GM12878 (cell line): ENCODE results near the gene ARHGAP15. TPM values are rescaled to one million over a fixed set of nuclear protein-coding genes. Genes with fewer than 3 reads are reported as not detected.

ENCODE experiments used
- ATAC-seq: fragments of 200-7000 bp; cut with Tn5 transposase; 3 replicates; pipeline ENCODE4 v1.9.1; 2020; ENCODE audit warnings: mild to moderate bottlenecking, moderate library complexity
- BruUV-seq: library from RNA; stranded (reverse); fragments of 400-500 nt; replicated peaks from 2 replicates; lab custom pipeline; 2021; lab: Mats Ljungman, UMichigan
- CTCF ChIA-PET: fragments of 300-600 bp; sonication (Branson Sonifier 250); formaldehyde crosslinking; extraction: SDS; loops from one replicate; lab custom pipeline; 2021; ENCODE audit warnings: inconsistent platforms; lab: Yijun Ruan, JAX
- POLR2A ChIA-PET: fragments of 350-600 bp; formaldehyde crosslinking; extraction: SDS; loops from one replicate; lab custom pipeline; 2021; ENCODE audit warnings: inconsistent platforms; lab: Charles Lee
- RAD21 ChIA-PET: fragments of 300-600 bp; sonication (Branson Sonifier 250); formaldehyde crosslinking; loops from one replicate; lab custom pipeline; 2023; ENCODE audit warnings: antibody characterized with exemption; ENCODE audit not compliant: unreplicated experiment; lab: Charles Lee
- SMC1A ChIA-PET: fragments of 300-600 bp; sonication (Branson Sonifier 250); formaldehyde crosslinking; loops from one replicate; lab custom pipeline; 2023; ENCODE audit not compliant: unreplicated experiment, uncharacterized antibody; lab: Charles Lee
- DNase-seq: peaks from one replicate; pipeline ENCODE4 v3.0.0-alpha.2; 2011; ENCODE audit warnings: low read depth, low spot score
- FAIRE-seq: peaks from 3 replicates; lab custom pipeline; 2011; peaks lifted over from hg19 to GRCh38; lab: Jason Lieb, UNC
- H2AFZ ChIP-seq: 2 replicates; pipeline ENCODE4 v1.6.0; 2011; ENCODE audit warnings: low read depth, low read length, control low read depth; ENCODE audit not compliant: control insufficient read depth
- H3K27ac ChIP-seq: 2 replicates; pipeline ENCODE4 v1.5.1; 2011; ENCODE audit warnings: control low read depth; ENCODE audit not compliant: control insufficient read depth, insufficient read depth
- H3K27me3 ChIP-seq, 2 experiments: replicated peaks in 1 of 2; 2 replicates each; pipeline versions ENCODE4 v1.6.0 to v1.6.1; 2011; ENCODE audit warnings: low read length in 1 of 2; ENCODE audit not compliant: control insufficient read depth in 2 of 2, insufficient read depth in 2 of 2
- H3K36me3 ChIP-seq, 2 experiments: 2 replicates each; pipeline ENCODE4 v1.5.1; 2011; ENCODE audit warnings: low read length in 1 of 2; ENCODE audit not compliant: control insufficient read depth in 2 of 2, insufficient read depth in 2 of 2
- H3K4me1 ChIP-seq: 2 replicates; pipeline ENCODE4 v1.6.1; 2011; ENCODE audit warnings: mild to moderate bottlenecking, low read length, moderate library complexity, mixed read lengths; ENCODE audit not compliant: control insufficient read depth, insufficient read depth
- H3K4me2 ChIP-seq: 2 replicates; pipeline ENCODE4 v1.6.0; 2011; ENCODE audit warnings: control low read depth; ENCODE audit not compliant: control insufficient read depth, insufficient read depth
- H3K4me3 ChIP-seq: fragments of 200-600 bp; sonication (generic); 2 replicates; pipeline ENCODE4 v1.5.1; 2016
- H3K79me2 ChIP-seq: 2 replicates; pipeline ENCODE4 v1.6.0; 2011; ENCODE audit warnings: low read length; ENCODE audit not compliant: control insufficient read depth, insufficient read depth
- H3K9ac ChIP-seq: 2 replicates; pipeline ENCODE4 v1.8.0; 2011; ENCODE audit warnings: low read length, control low read depth, mixed read lengths; ENCODE audit not compliant: control insufficient read depth, insufficient read depth
- H3K9me3 ChIP-seq: replicated peaks from 3 replicates; pipeline ENCODE4 v1.5.1; 2011; ENCODE audit warnings: mild to moderate bottlenecking, low read length; ENCODE audit not compliant: control insufficient read depth, insufficient read depth
- H4K20me1 ChIP-seq: 2 replicates; pipeline ENCODE4 v1.6.0; 2011; ENCODE audit not compliant: control insufficient read depth, insufficient read depth
- GABPA ChIP-seq: IDR thresholded peaks from 2 replicates; pipeline ENCODE4 v1.6.1; 2014; ENCODE audit warnings: antibody characterized with exemption, low read depth, mild to moderate bottlenecking, inconsistent platforms
- RUNX3 ChIP-seq: IDR thresholded peaks from 2 replicates; pipeline ENCODE4 v1.6.1; 2012; ENCODE audit warnings: low read length, inconsistent platforms
- SPI1 ChIP-seq: IDR thresholded peaks from 2 replicates; pipeline ENCODE4 v1.6.1; 2011; ENCODE audit warnings: low read depth, mild to moderate bottlenecking, low read length, moderate library complexity, borderline replicate concordance; ENCODE audit not compliant: insufficient read depth
- WGBS: methylation state at CpG from one replicate; pipeline ENCODE4 v1.1.6; 2016; ENCODE audit warnings: low lambda C conversion rate; ENCODE audit not compliant: insufficient replicate concordance, insufficient coverage; ENCODE audit errors: missing lambda C conversion rate; 5-methylcytosine and 5-hydroxymethylcytosine counted together
- in situ Hi-C: fragments of 300-500 bp; cut with MboI; formaldehyde crosslinking; loops from 9 replicates; pipeline ENCODE4 v1.14.3; 2018; ENCODE audit warnings: mixed read lengths
- intact Hi-C: fragments of 100-400 bp; cut with micrococcal nuclease; formaldehyde crosslinking; loops from one replicate; pipeline ENCODE4 v1.14.2; 2022; ENCODE audit not compliant: unreplicated experiment
- polyA plus RNA-seq, 11 experiments: library from polyadenylated mRNA; depleted of rRNA in 4 of 11; unstranded in 6 of 11; stranded (reverse) in 5 of 11; fragments of >200 nt; fragmentation: Nextera tagmentation in 4 of 11; fragmentation: Illumina TruSeq in 1 of 11; extraction: Ambion mirVana in 4 of 11; extraction: Trizol in 1 of 11; gene quantifications; 1 replicate in 1 of 11; 2 replicates in 10 of 11; pipeline versions ENCODE4 v1.2.1 to v1.2.3, GENCODE V29; 2011 to 2016; ENCODE audit warnings: inconsistent platforms in 2 of 11, missing spikeins in 2 of 11, low read depth in 1 of 11
- total RNA-seq, 4 experiments: library from RNA; depleted of rRNA in 3 of 4; stranded (reverse); fragments of >200 nt in 3 of 4; fragmentation: Illumina TruSeq in 1 of 4; extraction: Trizol in 1 of 4; gene quantifications; 2 replicates each; pipeline versions ENCODE4 v1.2.1 to v1.2.3, GENCODE V29; 2013 to 2021
- TF ChIP-seq, protein P1 (sequence below): IDR thresholded peaks from 2 replicates; pipeline ENCODE4 v1.6.1; 2011; ENCODE audit warnings: mild to moderate bottlenecking, low read depth, low read length, moderate library complexity; ENCODE audit not compliant: insufficient replicate concordance
- TF ChIP-seq, protein P2 (sequence below): fragments of 450-650 bp; IDR thresholded peaks from 2 replicates; pipeline ENCODE4 v1.6.1; 2017; ENCODE audit warnings: mild to moderate bottlenecking

The ARHGAP15 gene
- total and polyA plus RNA-seq, 10 of the 15 experiments (the other 5 are each of a cell fraction or from before 2014, with no cell fraction given): 38.0 to 92.6 (median 66.7) TPM

DNA sequence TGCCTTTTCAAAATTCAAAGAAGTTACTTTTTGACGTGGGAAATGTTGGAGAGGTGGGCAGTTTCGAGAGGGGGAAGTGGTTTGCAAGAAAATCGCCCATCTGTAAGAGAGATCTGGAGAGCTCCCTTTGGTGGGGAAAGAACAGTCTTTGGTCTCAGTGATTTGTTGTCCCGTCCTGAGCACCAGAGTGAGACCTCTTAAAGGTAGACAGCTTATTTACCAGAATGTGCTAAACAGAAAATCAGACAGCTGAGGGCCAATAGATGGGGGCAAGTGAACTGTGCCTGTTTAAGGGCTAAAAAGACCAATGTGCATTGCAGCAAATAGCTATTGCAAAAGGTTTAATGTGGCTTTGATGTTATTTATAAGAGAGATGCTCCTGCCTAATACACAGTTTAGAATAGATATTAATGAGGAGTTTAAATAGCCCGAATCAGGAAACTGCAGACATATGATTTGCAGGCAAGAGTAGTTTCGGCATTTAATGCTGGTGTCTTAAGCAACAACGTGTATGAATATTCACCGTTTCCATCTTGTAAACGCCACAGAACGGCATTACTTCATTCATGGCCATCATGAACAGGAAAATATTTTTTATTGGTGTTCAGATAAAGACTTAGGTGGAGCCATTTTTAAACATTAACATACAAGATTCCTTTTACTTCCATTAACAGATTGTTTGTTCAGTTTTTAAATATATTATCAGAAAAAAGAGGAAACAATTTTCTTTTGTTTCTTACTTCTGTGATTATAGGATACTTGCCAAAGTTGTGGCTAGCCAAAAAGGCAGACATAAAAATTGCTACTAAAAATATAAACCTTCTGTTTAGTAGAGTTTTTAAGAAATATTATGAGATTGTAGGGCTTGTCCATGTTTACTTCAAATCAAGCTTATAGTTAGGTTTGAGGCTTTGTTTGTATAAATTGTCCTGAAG lies 29.6 kb downstream of the ARHGAP15 start:
- peaks cover 0 to 10% of the 10 kb centered on the region in 2 experiments; a peak in 3 of 4 replicates for H3K36me3 ChIP-seq
- ChIA-PET CTCF (interaction anchor here (0.7 to 8.8 kb wide), 10 partner anchors 9 to 101 kb away, joined by 3 to 83 read pairs (median 3); partner anchors contain the start of gene ARHGAP15), RAD21 (interaction anchor here (1.2 to 5.1 kb wide), 6 partner anchors 18 to 100 kb away, joined by 3 to 43 read pairs (median 9); partner anchors contain the start of gene ARHGAP15), POLR2A (interaction anchor here (0.7 to 1.7 kb wide), 2 partner anchors 13 to 14 kb away, joined by 3 to 6 read pairs; no protein-coding TSS in a partner anchor), SMC1A (interaction anchor here (0.7 to 9.1 kb wide), 17 partner anchors 11 to 100 kb away, joined by 3 to 110 read pairs (median 4); partner anchors contain the start of gene ARHGAP15)
- H2AFZ ChIP-seq: peak overlapping the region; percentile 33; the same call in 1 of the 2 replicates
- BruUV-seq: no TSS peak
- intact Hi-C loops: no loop called here
- 26% methylated on average over 10 of the region's 10 CpGs for WGBS
- no peaks in the 10 kb centered on the region for H3K9me3 ChIP-seq
- FAIRE-seq (no peak), ATAC-seq (peak; percentile 45), DNase-seq (no peak)
- no peak overlapping the region for H3K27ac ChIP-seq
- no peaks in the 10 kb centered on the region for H3K27me3 ChIP-seq
- no peak overlapping the region for H3K4me3 ChIP-seq
- H3K4me1 ChIP-seq: peaks cover 6% of the 10 kb centered on the region
- no peak overlapping the region for H3K9ac ChIP-seq
- 0 out of 2 replicates have a peak, but pooled peaks cover 3% of the 10 kb centered on the region for H4K20me1 ChIP-seq
- in situ Hi-C loops: no loop called here
- peaks cover 11% of the 10 kb centered on the region for H3K79me2 ChIP-seq
- TF ChIP-seq SPI1: 0 out of 2 replicates have a peak, but pooled peaks have one; percentile 5
- 0 out of 2 replicates have a peak, but pooled peaks have one; percentile 0 for TF ChIP-seq GABPA
- TF ChIP-seq, protein P1, sequence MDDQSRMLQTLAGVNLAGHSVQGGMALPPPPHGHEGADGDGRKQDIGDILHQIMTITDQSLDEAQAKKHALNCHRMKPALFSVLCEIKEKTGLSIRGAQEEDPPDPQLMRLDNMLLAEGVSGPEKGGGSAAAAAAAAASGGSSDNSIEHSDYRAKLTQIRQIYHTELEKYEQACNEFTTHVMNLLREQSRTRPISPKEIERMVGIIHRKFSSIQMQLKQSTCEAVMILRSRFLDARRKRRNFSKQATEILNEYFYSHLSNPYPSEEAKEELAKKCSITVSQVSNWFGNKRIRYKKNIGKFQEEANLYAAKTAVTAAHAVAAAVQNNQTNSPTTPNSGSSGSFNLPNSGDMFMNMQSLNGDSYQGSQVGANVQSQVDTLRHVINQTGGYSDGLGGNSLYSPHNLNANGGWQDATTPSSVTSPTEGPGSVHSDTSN: no peak
- TF ChIP-seq RUNX3: peak; percentile 34; the same call in 1 of the 2 replicates
- TF ChIP-seq, protein P2, sequence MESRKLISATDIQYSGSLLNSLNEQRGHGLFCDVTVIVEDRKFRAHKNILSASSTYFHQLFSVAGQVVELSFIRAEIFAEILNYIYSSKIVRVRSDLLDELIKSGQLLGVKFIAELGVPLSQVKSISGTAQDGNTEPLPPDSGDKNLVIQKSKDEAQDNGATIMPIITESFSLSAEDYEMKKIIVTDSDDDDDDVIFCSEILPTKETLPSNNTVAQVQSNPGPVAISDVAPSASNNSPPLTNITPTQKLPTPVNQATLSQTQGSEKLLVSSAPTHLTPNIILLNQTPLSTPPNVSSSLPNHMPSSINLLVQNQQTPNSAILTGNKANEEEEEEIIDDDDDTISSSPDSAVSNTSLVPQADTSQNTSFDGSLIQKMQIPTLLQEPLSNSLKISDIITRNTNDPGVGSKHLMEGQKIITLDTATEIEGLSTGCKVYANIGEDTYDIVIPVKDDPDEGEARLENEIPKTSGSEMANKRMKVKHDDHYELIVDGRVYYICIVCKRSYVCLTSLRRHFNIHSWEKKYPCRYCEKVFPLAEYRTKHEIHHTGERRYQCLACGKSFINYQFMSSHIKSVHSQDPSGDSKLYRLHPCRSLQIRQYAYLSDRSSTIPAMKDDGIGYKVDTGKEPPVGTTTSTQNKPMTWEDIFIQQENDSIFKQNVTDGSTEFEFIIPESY: no peak
- peak overlapping the region; percentile 50 for H3K4me2 ChIP-seq
